Endothelial cell of umbilical vein (primary cell): ENCODE measurements around the gene TMEM135. TPM values are rescaled to one million over a fixed set of nuclear protein-coding genes. Genes with fewer than 3 reads are reported as not detected.

ENCODE experiments used
- BruUV-seq: library from RNA; stranded (reverse); fragments of 400-500 nt; replicated peaks from 2 replicates; lab custom pipeline; 2021; lab: Mats Ljungman, UMichigan
- CTCF ChIA-PET: fragments of 300-600, 350-600 bp; sonication (Branson Sonifier 250); formaldehyde crosslinking; loops from one replicate; lab custom pipeline; 2021; ENCODE audit warnings: antibody characterized with exemption, inconsistent platforms; lab: Charles Lee
- POLR2A ChIA-PET: fragments of 300-600, 350-600 bp; sonication (Branson Sonifier 250); formaldehyde crosslinking; loops from one replicate; lab custom pipeline; 2021; ENCODE audit warnings: antibody characterized with exemption, inconsistent platforms; lab: Charles Lee
- DNase-seq: peaks from one replicate; pipeline ENCODE4 v3.0.0-alpha.2; 2011; ENCODE audit warnings: low read depth, low spot score
- FAIRE-seq: peaks from 2 replicates; lab custom pipeline; 2011; peaks lifted over from hg19 to GRCh38; lab: Jason Lieb, UNC
- H2AFZ ChIP-seq: 2 replicates; pipeline ENCODE4 v1.6.0; 2012; ENCODE audit warnings: low read depth, low read length, control low read depth, inconsistent platforms
- H3K27ac ChIP-seq: 2 replicates; pipeline ENCODE4 v1.5.1; 2011; ENCODE audit warnings: low read depth, mild to moderate bottlenecking, control low read depth, low read length, moderate library complexity; ENCODE audit not compliant: insufficient read depth
- H3K27me3 ChIP-seq, 2 experiments: 2 replicates each; pipeline versions ENCODE4 v1.6.0 to v1.6.1; 2011; ENCODE audit warnings: low read length in 2 of 2, mixed read lengths in 1 of 2; ENCODE audit not compliant: control insufficient read depth in 2 of 2, insufficient read depth in 2 of 2
- H3K36me3 ChIP-seq, 2 experiments: 2 replicates in 1 of 2; 3 replicates in 1 of 2; pipeline ENCODE4 v1.5.1; 2011; ENCODE audit warnings: low read length in 2 of 2, mild to moderate bottlenecking in 1 of 2, moderate library complexity in 1 of 2; ENCODE audit not compliant: control insufficient read depth in 2 of 2, insufficient read depth in 2 of 2; ENCODE audit errors: extremely low read depth in 1 of 2
- H3K4me1 ChIP-seq: 3 replicates; pipeline ENCODE4 v1.5.1; 2011; ENCODE audit warnings: mild to moderate bottlenecking, low read length; ENCODE audit not compliant: control insufficient read depth, insufficient read depth; ENCODE audit errors: extremely low read depth
- H3K4me2 ChIP-seq: 2 replicates; pipeline ENCODE4 v1.6.1; 2011; ENCODE audit warnings: low read length, control low read depth, mixed read lengths; ENCODE audit not compliant: insufficient read depth
- H3K4me3 ChIP-seq, 3 experiments: fragments of 200-600 bp in 1 of 3; sonication (generic), shearing (Covaris generic) in 1 of 3; replicated peaks in 1 of 3; 2 replicates each; pipeline ENCODE4 v1.5.1; 2011 to 2016; ENCODE audit warnings: control low read depth in 3 of 3, low read length in 3 of 3, mild to moderate bottlenecking in 2 of 3, inconsistent platforms in 1 of 3, low read depth in 1 of 3, moderate library complexity in 1 of 3; ENCODE audit not compliant: insufficient read depth in 1 of 3
- H3K79me2 ChIP-seq: 2 replicates; pipeline ENCODE4 v1.6.0; 2012; ENCODE audit warnings: low read length, inconsistent platforms; ENCODE audit not compliant: control insufficient read depth, insufficient read depth
- H3K9ac ChIP-seq: replicated peaks from 2 replicates; pipeline ENCODE3; 2011; ENCODE audit warnings: low read length, control low read depth; ENCODE audit not compliant: insufficient read depth; ENCODE audit errors: extremely low read depth
- H3K9me1 ChIP-seq: replicated peaks from 3 replicates; pipeline ENCODE4 v1.6.0; 2011; ENCODE audit warnings: mild to moderate bottlenecking, low read length; ENCODE audit not compliant: control insufficient read depth, insufficient read depth; ENCODE audit errors: extremely low read depth
- H3K9me3 ChIP-seq: replicated peaks from 2 replicates; pipeline ENCODE4 v1.5.1; 2012; ENCODE audit warnings: low read length, inconsistent platforms; ENCODE audit not compliant: control insufficient read depth, insufficient read depth
- H4K20me1 ChIP-seq: replicated peaks from 2 replicates; pipeline ENCODE3; 2011; ENCODE audit warnings: mild to moderate bottlenecking, low read length; ENCODE audit not compliant: control insufficient read depth, insufficient read depth; ENCODE audit errors: extremely low read depth
- CTCF ChIP-seq, 2 donors: IDR thresholded peaks; 1 replicate in 1 of 2; 2 replicates in 1 of 2; pipeline ENCODE4 v1.5.1; 2011; ENCODE audit warnings: low read length in 2 of 2, mild to moderate bottlenecking in 2 of 2, moderate library complexity in 2 of 2, control low read depth in 1 of 2, inconsistent platforms in 1 of 2, low read depth in 1 of 2; ENCODE audit not compliant: insufficient read depth in 1 of 2; ENCODE audit errors: extremely low read depth in 1 of 2
- EZH2 ChIP-seq: IDR thresholded peaks from 2 replicates; pipeline ENCODE4 v1.6.1; 2012; ENCODE audit warnings: borderline replicate concordance, low read depth, mild to moderate bottlenecking, moderate library complexity, low read length, inconsistent platforms; ENCODE audit not compliant: severe bottlenecking
- FOS ChIP-seq: IDR thresholded peaks from 2 replicates; pipeline ENCODE4 v1.6.1; 2011; ENCODE audit warnings: mild to moderate bottlenecking, low read length, moderate library complexity, borderline replicate concordance; ENCODE audit not compliant: insufficient read depth
- GATA2 ChIP-seq: IDR thresholded peaks from 2 replicates; pipeline ENCODE4 v1.7.0; 2011; ENCODE audit warnings: low read depth, mild to moderate bottlenecking, moderate library complexity, mixed read lengths, low read length; ENCODE audit not compliant: insufficient read length, insufficient read depth
- JUN ChIP-seq: IDR thresholded peaks from 2 replicates; pipeline ENCODE4 v1.6.1; 2011; ENCODE audit warnings: borderline replicate concordance, low read depth; ENCODE audit not compliant: insufficient read length, insufficient read depth
- MYC ChIP-seq: IDR thresholded peaks from one replicate; pipeline ENCODE4 v1.6.1; 2011; ENCODE audit warnings: mild to moderate bottlenecking, low read depth, low read length
- POLR2A ChIP-seq: IDR thresholded peaks from 2 replicates; pipeline ENCODE4 v1.6.1; 2012; ENCODE audit warnings: low read depth, mild to moderate bottlenecking, control low read depth, low read length
- POLR2AphosphoS5 ChIP-seq: IDR thresholded peaks from 2 replicates; pipeline ENCODE4 v1.6.1; 2012; ENCODE audit warnings: low read depth, mild to moderate bottlenecking, control low read depth, low read length, moderate library complexity; ENCODE audit not compliant: insufficient read depth
- dilution Hi-C: fragments of 300-500 bp; cut with MboI; formaldehyde crosslinking; loops from one replicate; pipeline ENCODE4 v1.15.0; 2019; ENCODE audit warnings: low sequenced_read_pairs; ENCODE audit not compliant: extremely low pct_ligation_motif_present
- intact Hi-C: fragments of 100-400 bp; cut with micrococcal nuclease; formaldehyde crosslinking; loops from one replicate; pipeline ENCODE4 v1.10.0; 2022
- polyA plus RNA-seq, 4 experiments: library from polyadenylated mRNA; depleted of rRNA in 3 of 4; stranded (reverse) in 3 of 4; unstranded in 1 of 4; fragments of >200 nt; gene quantifications; 2 replicates each; pipeline versions ENCODE4 v1.2.1 to v1.2.3, GENCODE V29; 2011 to 2012; ENCODE audit warnings: missing spikeins in 1 of 4
- total RNA-seq: library from RNA; stranded (reverse); gene quantifications from 2 replicates; pipeline ENCODE4 v1.2.3, GENCODE V29; 2021
- TF ChIP-seq, protein P1 (sequence below): IDR thresholded peaks from 2 replicates; pipeline ENCODE4 v1.6.1; 2011; ENCODE audit not compliant: insufficient read depth, insufficient read length

The TMEM135 gene
- total and polyA plus RNA-seq, 2 donors (not counting 3 experiments of a cell fraction or from before 2014, with no cell fraction given): 12.3 to 33.2 TPM

- DNase-seq (peak; percentile 61), FAIRE-seq (no peak)
- Histone ChIP-seq H2AFZ (no peak overlapping the region), H3K4me3 (no peak overlapping the region), H3K36me3 (no peaks in the 10 kb centered on the region), H3K9me1 (no peaks in the 10 kb centered on the region), H3K4me1 (peaks cover 13% of the 10 kb centered on the region), H3K27ac (no peak overlapping the region), H3K4me2 (peak overlapping the region; percentile 10), H3K9me3 (no peaks in the 10 kb centered on the region), H4K20me1 (no peaks in the 10 kb centered on the region), H3K9ac (no peak overlapping the region), H3K27me3 (no peaks in the 10 kb centered on the region), H3K79me2 (no peaks in the 10 kb centered on the region)
- ChIA-PET POLR2A (no interaction called here), CTCF (no interaction called here)
- no TSS peak for BruUV-seq
- intact Hi-C loops: no loop called here
- dilution Hi-C loops: no loop called here
- TF ChIP-seq GATA2 (no peak), POLR2A (no peak), MYC (no peak), JUN (no peak), CTCF (IDR thresholded peaks at IDR 0.05; ENCODE audit: extremely low read depth in 1 of 2, insufficient read depth in 1 of 2, low read depth in 1 of 2, low read length in 2 of 2) (no peak), FOS (no peak), EZH2 (no peak), POLR2AphosphoS5 (no peak)
- TF ChIP-seq, protein P1, sequence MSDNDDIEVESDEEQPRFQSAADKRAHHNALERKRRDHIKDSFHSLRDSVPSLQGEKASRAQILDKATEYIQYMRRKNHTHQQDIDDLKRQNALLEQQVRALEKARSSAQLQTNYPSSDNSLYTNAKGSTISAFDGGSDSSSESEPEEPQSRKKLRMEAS: no peak
Observed at GRCh38 chr11:87150936-87151335, 113.2 kb downstream of the TMEM135 start.
